ENCODE data around the gene S100A8. TPM values are rescaled to one million over a fixed set of nuclear protein-coding genes. Genes with fewer than 3 reads are reported as not detected.

The S100A8 gene
- total and polyA plus RNA-seq, 2 experiments from 2014 or later = not detected

- Histone ChIP-seq H3K36me3 (ENCODE audit: low read depth) (no peaks in the 10 kb centered on the region), H3K9me3 (ENCODE audit: low read depth) (no peaks in the 10 kb centered on the region), H3K27me3 (replicated peaks; ENCODE audit: insufficient read depth) (no peaks in the 10 kb centered on the region), H4K20me1 (ENCODE audit: insufficient read depth) (no peaks in the 10 kb centered on the region), H2AFZ (no peak overlapping the region), H3K4me2 (ENCODE audit: unreplicated experiment) (no peak overlapping the region), H3K79me2 (ENCODE audit: insufficient read depth) (no peaks in the 10 kb centered on the region), H3F3A (ENCODE audit: insufficient read depth) (no peaks in the 10 kb centered on the region), H3K9ac (no peak overlapping the region), H3K27ac (no peak overlapping the region), H3K4me1 (ENCODE audit: insufficient read depth) (no peaks in the 10 kb centered on the region), H3K4me3 (no peak overlapping the region), H3K9me2 (ENCODE audit: insufficient read depth) (no peaks in the 10 kb centered on the region)
- in situ Hi-C loops (cut with MboI) = no loop called here
- DNase-seq = no peak
- no peak for TF ChIP-seq EZH2phosphoT487 (IDR thresholded peaks at IDR 0.05; ENCODE audit: insufficient read depth, low read depth)
- TF ChIP-seq EZH2 (IDR thresholded peaks at IDR 0.05; ENCODE audit: insufficient read depth, poor library complexity, severe bottlenecking) = no peak
- WGBS, 2 experiments (ENCODE audit: low coverage in 1 of 2, low lambda C conversion rate in 2 of 2, missing lambda C conversion rate in 2 of 2) = 47 to 48% methylated on average over 17 of the region's 17 CpGs
These were observed 40.1 kb upstream of the S100A8 start for GRCh38 chr1:153431002-153431401.

- Histone ChIP-seq H3K79me2 (ENCODE audit: insufficient read depth) (no peaks in the 10 kb centered on the region), H4K20me1 (ENCODE audit: insufficient read depth) (no peaks in the 10 kb centered on the region), H3K4me3 (no peak overlapping the region), H3K9me3 (ENCODE audit: low read depth) (no peaks in the 10 kb centered on the region), H3K9ac (no peak overlapping the region), H2AFZ (no peak overlapping the region), H3K27ac (no peak overlapping the region), H3K4me1 (ENCODE audit: insufficient read depth) (no peaks in the 10 kb centered on the region), H3F3A (ENCODE audit: insufficient read depth) (no peaks in the 10 kb centered on the region), H3K4me2 (ENCODE audit: unreplicated experiment) (no peak overlapping the region), H3K36me3 (ENCODE audit: low read depth) (no peaks in the 10 kb centered on the region), H3K27me3 (replicated peaks; ENCODE audit: insufficient read depth) (no peaks in the 10 kb centered on the region), H3K9me2 (ENCODE audit: insufficient read depth) (no peaks in the 10 kb centered on the region)
- WGBS, 2 experiments (ENCODE audit: low coverage in 1 of 2, low lambda C conversion rate in 2 of 2, missing lambda C conversion rate in 2 of 2) = 48 to 51% methylated on average over 3 of the region's 3 CpGs
- no peak for TF ChIP-seq EZH2 (IDR thresholded peaks at IDR 0.05; ENCODE audit: insufficient read depth, poor library complexity, severe bottlenecking)
- DNase-seq = no peak
- in situ Hi-C loops (cut with MboI) = no loop called here
These were observed 39.7 kb upstream of the S100A8 start for GRCh38 chr1:153430561-153430960.

- TF ChIP-seq EZH2 (IDR thresholded peaks at IDR 0.05; ENCODE audit: insufficient read depth, poor library complexity, severe bottlenecking) = no peak
- TF ChIP-seq EZH2phosphoT487 (IDR thresholded peaks at IDR 0.05; ENCODE audit: insufficient read depth, low read depth) = no peak
- H3K27ac ChIP-seq = no peak overlapping the region
- no peaks in the 10 kb centered on the region for H3K27me3 ChIP-seq (replicated peaks; ENCODE audit: insufficient read depth)
- H3K79me2 ChIP-seq (ENCODE audit: insufficient read depth) = no peaks in the 10 kb centered on the region
- no peak overlapping the region for H3K9ac ChIP-seq
- DNase-seq = no peak
- H3F3A ChIP-seq (ENCODE audit: insufficient read depth) = no peaks in the 10 kb centered on the region
- in situ Hi-C loops (cut with MboI) = no loop called here
- no peaks in the 10 kb centered on the region for H3K9me2 ChIP-seq (ENCODE audit: insufficient read depth)
- H3K4me2 ChIP-seq (ENCODE audit: unreplicated experiment) = no peak overlapping the region
- H4K20me1 ChIP-seq (ENCODE audit: insufficient read depth) = no peaks in the 10 kb centered on the region
- no peaks in the 10 kb centered on the region for H3K36me3 ChIP-seq (ENCODE audit: low read depth)
- H2AFZ ChIP-seq = no peak overlapping the region
- no peak overlapping the region for H3K4me3 ChIP-seq
- WGBS, 2 experiments (ENCODE audit: low coverage in 1 of 2, low lambda C conversion rate in 2 of 2, missing lambda C conversion rate in 2 of 2) = 38 to 42% methylated on average over 2 of the region's 2 CpGs
- no peaks in the 10 kb centered on the region for H3K4me1 ChIP-seq (ENCODE audit: insufficient read depth)
- no peaks in the 10 kb centered on the region for H3K9me3 ChIP-seq (ENCODE audit: low read depth)
These were observed 39.3 kb upstream of the S100A8 start for GRCh38 chr1:153430166-153430553.

GRCh38 chr1:153429266-153430165, 38.6 kb upstream of the S100A8 start:
- in situ Hi-C loops (cut with MboI) = no loop called here
- Histone ChIP-seq H3F3A (ENCODE audit: insufficient read depth) (no peaks in the 10 kb centered on the region), H2AFZ (no peak overlapping the region), H3K27ac (no peak overlapping the region), H3K9me3 (ENCODE audit: low read depth) (no peaks in the 10 kb centered on the region), H4K20me1 (ENCODE audit: insufficient read depth) (no peaks in the 10 kb centered on the region), H3K36me3 (ENCODE audit: low read depth) (no peaks in the 10 kb centered on the region), H3K9ac (no peak overlapping the region), H3K9me2 (ENCODE audit: insufficient read depth) (no peaks in the 10 kb centered on the region), H3K4me2 (ENCODE audit: unreplicated experiment) (no peak overlapping the region), H3K79me2 (ENCODE audit: insufficient read depth) (no peaks in the 10 kb centered on the region), H3K4me1 (ENCODE audit: insufficient read depth) (no peaks in the 10 kb centered on the region), H3K4me3 (no peak overlapping the region), H3K27me3 (replicated peaks; ENCODE audit: insufficient read depth) (no peaks in the 10 kb centered on the region)
- WGBS, 2 experiments (ENCODE audit: low coverage in 1 of 2, low lambda C conversion rate in 2 of 2, missing lambda C conversion rate in 2 of 2) = 39 to 52% methylated on average over 7 of the region's 7 CpGs
- TF ChIP-seq EZH2phosphoT487 (IDR thresholded peaks at IDR 0.05; ENCODE audit: insufficient read depth, low read depth) = no peak
- no peak for TF ChIP-seq EZH2 (IDR thresholded peaks at IDR 0.05; ENCODE audit: insufficient read depth, poor library complexity, severe bottlenecking)
- DNase-seq = no peak
